H9 (cell line): ENCODE results near the gene THAP5. TPM values are rescaled to one million over a fixed set of nuclear protein-coding genes. Genes with fewer than 3 reads are reported as not detected.
A peak's percentile ranks its signal among the peaks of the same experiment; 100 is the strongest.

ENCODE experiments used
- DNase-seq: peaks from one replicate; pipeline ENCODE4 v3.0.0-alpha.2; 2017
- H2AFZ ChIP-seq: one replicate; pipeline ENCODE4 v1.6.1; 2013; ENCODE audit warnings: mild to moderate bottlenecking, low read length, control low read depth, moderate library complexity
- H2AK5ac ChIP-seq: 2 replicates; pipeline ENCODE4 v1.6.1; 2013; ENCODE audit warnings: low read length, control low read depth, mixed read lengths; ENCODE audit not compliant: insufficient read length
- H2BK120ac ChIP-seq: one replicate; pipeline ENCODE4 v1.6.1; 2013; ENCODE audit warnings: low read depth, mild to moderate bottlenecking, low read length, control low read depth, inconsistent platforms; ENCODE audit not compliant: poor library complexity, severe bottlenecking
- H2BK12ac ChIP-seq: 2 replicates; pipeline ENCODE4 v1.6.1; 2013; ENCODE audit warnings: low read length, control low read depth, mixed read lengths, low read depth; ENCODE audit not compliant: insufficient read length
- H2BK15ac ChIP-seq: 2 replicates; pipeline ENCODE4 v1.6.1; 2013; ENCODE audit warnings: low read depth, low read length, control low read depth
- H2BK20ac ChIP-seq: one replicate; pipeline ENCODE4 v1.6.1; 2013; ENCODE audit warnings: low read depth, mild to moderate bottlenecking, low read length, control low read depth, inconsistent platforms; ENCODE audit not compliant: poor library complexity, severe bottlenecking
- H2BK5ac ChIP-seq: 2 replicates; pipeline ENCODE4 v1.6.1; 2013; ENCODE audit warnings: low read length, control low read depth, mixed read lengths; ENCODE audit not compliant: insufficient read length
- H3K14ac ChIP-seq: 2 replicates; pipeline ENCODE4 v1.6.1; 2013; ENCODE audit warnings: low read length, control low read depth; ENCODE audit not compliant: insufficient read depth
- H3K18ac ChIP-seq: 2 replicates; pipeline ENCODE4 v1.6.1; 2013; ENCODE audit warnings: low read depth, mild to moderate bottlenecking, mixed read lengths, low read length, control low read depth; ENCODE audit not compliant: insufficient read length
- H3K23ac ChIP-seq: 2 replicates; pipeline ENCODE4 v1.6.1; 2013; ENCODE audit warnings: low read length, control low read depth, mixed read lengths, low read depth; ENCODE audit not compliant: insufficient read length
- H3K23me2 ChIP-seq: 2 replicates; pipeline ENCODE4 v1.6.1; 2013; ENCODE audit warnings: low read depth, mild to moderate bottlenecking, mixed read lengths, low read length, control low read depth; ENCODE audit not compliant: insufficient read length, poor library complexity, severe bottlenecking
- H3K27ac ChIP-seq: 2 replicates; pipeline ENCODE4 v1.5.1; 2013; ENCODE audit warnings: low read length, control low read depth, mixed read lengths, low read depth; ENCODE audit not compliant: insufficient read length
- H3K27me3 ChIP-seq: 2 replicates; pipeline ENCODE4 v1.6.1; 2013; ENCODE audit warnings: low read length, control low read depth, inconsistent platforms; ENCODE audit not compliant: insufficient read depth
- H3K4ac ChIP-seq: 2 replicates; pipeline ENCODE4 v1.6.1; 2013; ENCODE audit warnings: low read depth, mild to moderate bottlenecking, control low read depth, inconsistent platforms, low read length, moderate library complexity
- H3K4me1 ChIP-seq: 2 replicates; pipeline ENCODE4 v1.6.1; 2013; ENCODE audit warnings: low read length, control low read depth, inconsistent platforms; ENCODE audit not compliant: insufficient read depth
- H3K4me2 ChIP-seq: 2 replicates; pipeline ENCODE4 v1.6.1; 2013; ENCODE audit warnings: low read length, control low read depth, mixed read lengths; ENCODE audit not compliant: insufficient read length, insufficient read depth
- H3K56ac ChIP-seq: 2 replicates; pipeline ENCODE4 v1.6.1; 2013; ENCODE audit warnings: low read depth, mild to moderate bottlenecking, mixed read lengths, low read length, control low read depth; ENCODE audit not compliant: insufficient read length
- H3K79me1 ChIP-seq: 2 replicates; pipeline ENCODE4 v1.6.1; 2013; ENCODE audit warnings: low read depth, mild to moderate bottlenecking, moderate library complexity, low read length, control low read depth, inconsistent platforms; ENCODE audit not compliant: insufficient read depth, poor library complexity, severe bottlenecking
- H3K79me2 ChIP-seq: 2 replicates; pipeline ENCODE4 v1.6.1; 2013; ENCODE audit warnings: low read length, control low read depth, inconsistent platforms; ENCODE audit not compliant: insufficient read depth
- H3K9ac ChIP-seq: 2 replicates; pipeline ENCODE4 v1.6.1; 2013; ENCODE audit warnings: low read length, control low read depth, mixed read lengths; ENCODE audit not compliant: insufficient read length; ENCODE audit errors: extremely low read depth
- H3K9me3 ChIP-seq: one replicate; pipeline ENCODE4 v1.6.1; 2013; ENCODE audit warnings: low read depth, low read length, inconsistent platforms; ENCODE audit not compliant: control insufficient read depth
- H3T11ph ChIP-seq: one replicate; pipeline ENCODE4 v1.6.1; 2013; ENCODE audit warnings: mild to moderate bottlenecking, low read length, control low read depth, inconsistent platforms
- H4K20me1 ChIP-seq: one replicate; pipeline ENCODE4 v1.6.1; 2013; ENCODE audit not compliant: control insufficient read depth, insufficient read length, insufficient read depth
- H4K5ac ChIP-seq: 2 replicates; pipeline ENCODE4 v1.6.1; 2013; ENCODE audit warnings: low read depth, mild to moderate bottlenecking, mixed read lengths, low read length, control low read depth; ENCODE audit not compliant: insufficient read length
- H4K8ac ChIP-seq: replicated peaks from 2 replicates; pipeline ENCODE4 v1.6.1; 2013; ENCODE audit warnings: low read length, control low read depth, mixed read lengths, low read depth; ENCODE audit not compliant: insufficient read length
- H4K91ac ChIP-seq: 2 replicates; pipeline ENCODE4 v1.6.1; 2013; ENCODE audit warnings: low read depth, mild to moderate bottlenecking, moderate library complexity, mixed read lengths, low read length, control low read depth; ENCODE audit not compliant: insufficient read length
- H3K27ac Mint-ChIP-seq, 3 experiments: 2 replicates in 2 of 3; 3 replicates in 1 of 3; pipeline ENCODE4 v1.8.0; 2020 to 2021; ENCODE audit warnings: mixed read lengths in 3 of 3, mild to moderate bottlenecking in 1 of 3, moderate library complexity in 1 of 3
- H3K27me3 Mint-ChIP-seq: 2 replicates; pipeline ENCODE4 v1.8.0; 2021; ENCODE audit warnings: low read depth, mild to moderate bottlenecking, moderate library complexity, mixed read lengths
- H3K36me3 Mint-ChIP-seq, 3 experiments: 2 replicates in 2 of 3; 3 replicates in 1 of 3; pipeline ENCODE4 v1.8.0; 2020 to 2021; ENCODE audit warnings: low read depth in 3 of 3, mixed read lengths in 3 of 3; ENCODE audit not compliant: insufficient read depth in 1 of 3
- H3K4me1 Mint-ChIP-seq, 2 experiments: 2 replicates each; pipeline ENCODE4 v1.8.0; 2020; ENCODE audit warnings: mixed read lengths in 2 of 2
- H3K4me3 Mint-ChIP-seq, 2 experiments: 2 replicates in 1 of 2; 3 replicates in 1 of 2; pipeline ENCODE4 v1.8.0; 2020 to 2021; ENCODE audit warnings: mild to moderate bottlenecking in 2 of 2, mixed read lengths in 2 of 2, moderate library complexity in 1 of 2
- H3K9me3 Mint-ChIP-seq, 2 experiments: 2 replicates in 1 of 2; 3 replicates in 1 of 2; pipeline ENCODE4 v1.8.0; 2020; ENCODE audit warnings: mild to moderate bottlenecking in 2 of 2, mixed read lengths in 2 of 2, moderate library complexity in 1 of 2
- WGBS: extraction: QIAGEN DNeasy Blood & Tissue Kit; methylation state at CpG from one replicate; pipeline ENCODE4 v1.1.7; 2013; ENCODE audit warnings: missing lambda C conversion rate, low lambda C conversion rate, mixed read lengths; ENCODE audit not compliant: insufficient read length; ENCODE audit errors: extremely low coverage; 5-methylcytosine and 5-hydroxymethylcytosine counted together
- total RNA-seq: library from RNA; stranded (reverse); gene quantifications from 2 replicates; pipeline ENCODE4 v1.2.1, GENCODE V29; 2021
- TF ChIP-seq, protein P1 (sequence below): fragments of 200-600 bp; sonication (generic); conservative IDR thresholded peaks from 3 replicates; pipeline ENCODE4 v1.8.0; 2021; ENCODE audit warnings: antibody characterized with exemption, mild to moderate bottlenecking

THAP5 gene
- total RNA-seq, 1 experiment from 2014 or later, result 20.6 TPM

DNA sequence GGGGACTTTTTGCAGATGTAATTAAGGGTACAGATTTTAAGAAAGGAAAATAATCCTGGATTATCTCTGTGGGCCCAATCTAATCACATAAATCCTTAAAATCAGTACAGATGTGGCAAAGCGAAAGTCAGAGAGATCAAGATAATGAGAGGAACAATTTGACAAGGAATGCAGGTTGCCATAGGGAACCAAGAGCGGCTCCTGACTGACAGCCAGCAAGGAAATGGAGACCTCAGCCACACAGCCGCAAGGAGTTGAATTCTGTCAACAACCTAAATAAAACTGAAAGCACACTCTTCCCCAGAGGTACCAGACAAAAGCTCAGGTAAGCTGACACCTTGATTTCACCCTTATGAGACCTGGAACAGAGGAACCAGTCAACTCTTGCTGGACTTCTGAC, 40.2 kb downstream of the THAP5 start:
- Histone ChIP-seq H4K20me1 (no peaks in the 10 kb centered on the region), H2BK5ac (no peak overlapping the region), H4K5ac (no peak overlapping the region), H4K8ac (no peak overlapping the region), H3K27me3 (no peaks in the 10 kb centered on the region), H2AK5ac (no peak overlapping the region), H2BK15ac (no peak overlapping the region), H3K4me2 (no peak overlapping the region), H3K79me2 (no peaks in the 10 kb centered on the region), H3K4ac (no peak overlapping the region), H4K91ac (no peak overlapping the region), H3K14ac (no peak overlapping the region), H2BK12ac (no peak overlapping the region), H3K18ac (no peak overlapping the region), H3K9me3 (no peaks in the 10 kb centered on the region), H3K56ac (no peak overlapping the region), H3K23ac (no peak overlapping the region), H3K23me2 (peaks cover 7% of the 10 kb centered on the region), H2BK120ac (no peak overlapping the region), H3K79me1 (no peaks in the 10 kb centered on the region), H3K4me1 (no peaks in the 10 kb centered on the region; the same call in 1 of the 2 replicates), H2AFZ (no peak overlapping the region), H3T11ph (no peak overlapping the region), H3K9ac (no peak overlapping the region), H3K27ac (no peak overlapping the region), H2BK20ac (no peak overlapping the region)
- Mint-ChIP-seq H3K27me3 (no peaks in the 10 kb centered on the region), H3K36me3 (peaks cover 0 to 2% (median 0%) of the 10 kb centered on the region in 3 experiments; a peak in 2 of 7 replicates), H3K4me3 (no peak overlapping the region), H3K4me1 (peaks cover 13 to 19% of the 10 kb centered on the region in 2 experiments), H3K27ac (peak overlapping the region in 2 of 3 experiments; percentile 51 to 58; a peak in 1 of 7 replicates), H3K9me3 (no peaks in the 10 kb centered on the region)
- WGBS, result no CpG with 5 or more reads among the region's 3 CpGs
- DNase-seq, result no peak
- TF ChIP-seq, protein P1, sequence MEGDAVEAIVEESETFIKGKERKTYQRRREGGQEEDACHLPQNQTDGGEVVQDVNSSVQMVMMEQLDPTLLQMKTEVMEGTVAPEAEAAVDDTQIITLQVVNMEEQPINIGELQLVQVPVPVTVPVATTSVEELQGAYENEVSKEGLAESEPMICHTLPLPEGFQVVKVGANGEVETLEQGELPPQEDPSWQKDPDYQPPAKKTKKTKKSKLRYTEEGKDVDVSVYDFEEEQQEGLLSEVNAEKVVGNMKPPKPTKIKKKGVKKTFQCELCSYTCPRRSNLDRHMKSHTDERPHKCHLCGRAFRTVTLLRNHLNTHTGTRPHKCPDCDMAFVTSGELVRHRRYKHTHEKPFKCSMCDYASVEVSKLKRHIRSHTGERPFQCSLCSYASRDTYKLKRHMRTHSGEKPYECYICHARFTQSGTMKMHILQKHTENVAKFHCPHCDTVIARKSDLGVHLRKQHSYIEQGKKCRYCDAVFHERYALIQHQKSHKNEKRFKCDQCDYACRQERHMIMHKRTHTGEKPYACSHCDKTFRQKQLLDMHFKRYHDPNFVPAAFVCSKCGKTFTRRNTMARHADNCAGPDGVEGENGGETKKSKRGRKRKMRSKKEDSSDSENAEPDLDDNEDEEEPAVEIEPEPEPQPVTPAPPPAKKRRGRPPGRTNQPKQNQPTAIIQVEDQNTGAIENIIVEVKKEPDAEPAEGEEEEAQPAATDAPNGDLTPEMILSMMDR, result no peak
